GM18861 (cell line): ENCODE data around the gene CCR9.

Experiments used
- ATAC-seq: cut with Tn5 transposase; IDR thresholded peaks from one replicate; pipeline ENCODE4 v1.9.1; 2021; ENCODE audit not compliant: unreplicated experiment

The CCR9 gene

DNA sequence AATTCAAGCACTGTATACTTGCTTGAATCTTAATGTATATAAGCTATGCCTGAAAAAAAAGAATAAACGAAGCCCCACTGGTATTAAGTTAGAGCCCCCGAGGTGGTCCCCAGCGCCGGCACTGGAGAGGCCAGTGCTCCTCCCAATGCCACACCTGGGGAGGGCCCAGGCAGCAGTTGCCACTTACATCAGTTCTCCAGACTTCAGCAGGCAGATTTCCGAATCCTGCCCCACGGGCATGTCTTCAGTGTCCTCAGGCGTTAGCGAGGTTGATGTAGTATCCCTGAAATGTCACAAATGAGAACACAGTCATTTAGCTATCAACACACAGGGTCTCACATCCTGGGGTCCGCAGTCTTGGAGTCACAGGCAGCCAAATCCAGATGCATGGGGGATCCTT is 49.9 kb downstream of the CCR9 start:
- no peak for ATAC-seq

DNA sequence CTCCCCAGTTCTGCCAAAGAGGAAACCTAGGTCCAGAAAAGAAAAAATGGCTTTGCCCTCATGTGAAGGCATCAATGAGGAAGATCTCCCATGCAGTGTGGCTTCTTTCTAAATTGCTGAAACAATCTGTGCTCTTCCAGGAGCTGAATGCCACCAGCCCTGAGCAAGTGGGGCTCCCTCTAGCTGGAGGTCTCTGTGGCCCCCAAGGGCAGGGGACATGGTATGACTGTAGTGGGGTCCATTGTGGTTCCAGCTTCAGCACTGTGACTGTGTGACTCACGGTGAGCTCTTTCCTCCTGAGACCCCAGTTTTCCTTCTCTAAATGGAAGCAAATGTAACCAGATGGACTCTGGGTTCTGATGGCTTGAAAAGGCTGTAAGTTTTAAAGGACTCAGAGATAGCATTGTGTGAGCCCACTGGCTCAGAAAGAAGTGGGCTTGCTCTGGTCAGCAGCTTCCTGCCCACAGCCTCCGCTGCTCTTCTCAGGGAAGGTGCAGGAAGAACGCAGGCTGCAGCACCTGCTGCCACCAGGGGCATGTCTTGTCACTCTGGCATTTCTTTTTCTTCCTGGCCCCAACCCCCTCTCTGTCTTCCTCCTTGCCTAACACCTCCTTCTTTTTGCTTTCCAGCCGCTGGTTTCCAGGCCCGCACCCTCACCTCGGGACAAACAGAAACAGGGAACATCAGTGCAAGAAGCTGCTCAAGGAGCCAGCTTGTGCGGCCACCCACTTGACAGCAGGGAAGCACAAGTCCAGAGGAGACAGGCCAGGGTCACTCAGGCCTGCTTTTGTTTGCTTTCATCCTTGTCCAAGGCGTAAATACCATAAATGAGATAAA is 51.1 kb downstream of the CCR9 start:
- no peak for ATAC-seq

DNA sequence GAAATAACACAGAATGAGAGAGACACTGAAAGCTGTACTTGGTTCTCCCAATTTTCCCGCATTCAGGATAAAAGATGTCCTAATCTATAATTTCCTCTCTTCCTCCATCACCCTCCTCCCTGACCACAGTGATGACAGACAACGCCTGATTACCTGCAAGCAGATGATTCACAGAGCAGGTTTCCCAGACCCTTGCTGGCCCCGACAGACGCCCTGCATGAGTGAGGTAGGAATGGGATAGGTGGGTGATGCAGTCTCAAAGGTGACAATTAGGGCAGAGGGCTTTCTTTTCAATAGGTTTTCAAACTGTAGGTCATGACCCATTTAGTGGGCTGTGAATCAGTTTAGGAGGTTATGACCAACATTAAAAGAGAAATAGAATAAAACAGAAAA is 51.7 kb downstream of the CCR9 start:
- ATAC-seq: no peak

DNA sequence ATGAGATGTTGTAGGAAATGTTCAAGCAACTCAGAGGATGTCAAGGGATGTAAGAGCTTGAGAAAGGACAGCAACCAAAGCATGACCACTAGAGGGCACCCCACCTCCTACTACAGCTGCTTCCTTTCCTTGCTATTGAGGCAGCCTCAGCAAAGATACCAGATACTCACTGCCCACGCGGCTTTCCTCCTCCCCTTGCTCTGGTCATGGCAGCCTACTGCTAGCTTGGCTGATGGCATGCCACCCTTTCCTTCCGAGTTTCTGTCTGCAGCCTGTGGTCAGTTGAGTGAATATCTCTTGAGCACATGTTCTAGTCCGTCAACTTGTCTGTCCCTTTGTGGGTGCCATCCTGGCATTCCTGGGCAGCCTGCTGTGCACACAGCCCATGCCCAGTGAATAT is 52.5 kb downstream of the CCR9 start:
- no peak for ATAC-seq

DNA sequence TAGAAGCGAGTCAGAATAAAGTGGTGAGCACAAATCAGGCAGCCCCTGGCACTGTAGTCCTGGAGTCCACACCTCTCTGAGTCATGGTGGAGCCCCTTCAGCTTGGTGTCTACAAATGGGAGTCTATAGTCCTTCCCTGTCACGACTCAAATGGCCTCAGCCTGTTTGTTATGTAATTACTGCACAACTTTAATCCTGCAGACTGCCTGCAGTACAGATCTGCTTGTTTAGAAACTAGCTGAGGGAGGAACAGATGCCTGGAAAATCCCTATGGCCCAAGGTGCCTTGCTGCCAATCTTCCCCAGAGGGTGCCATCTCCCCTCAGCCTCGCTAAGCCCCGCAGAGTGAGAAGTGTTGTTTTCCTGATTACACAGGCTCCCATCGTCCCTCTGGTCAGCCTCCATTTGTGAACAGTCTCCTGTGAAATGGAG is 53.0 kb downstream of the CCR9 start:
- no peak for ATAC-seq

DNA sequence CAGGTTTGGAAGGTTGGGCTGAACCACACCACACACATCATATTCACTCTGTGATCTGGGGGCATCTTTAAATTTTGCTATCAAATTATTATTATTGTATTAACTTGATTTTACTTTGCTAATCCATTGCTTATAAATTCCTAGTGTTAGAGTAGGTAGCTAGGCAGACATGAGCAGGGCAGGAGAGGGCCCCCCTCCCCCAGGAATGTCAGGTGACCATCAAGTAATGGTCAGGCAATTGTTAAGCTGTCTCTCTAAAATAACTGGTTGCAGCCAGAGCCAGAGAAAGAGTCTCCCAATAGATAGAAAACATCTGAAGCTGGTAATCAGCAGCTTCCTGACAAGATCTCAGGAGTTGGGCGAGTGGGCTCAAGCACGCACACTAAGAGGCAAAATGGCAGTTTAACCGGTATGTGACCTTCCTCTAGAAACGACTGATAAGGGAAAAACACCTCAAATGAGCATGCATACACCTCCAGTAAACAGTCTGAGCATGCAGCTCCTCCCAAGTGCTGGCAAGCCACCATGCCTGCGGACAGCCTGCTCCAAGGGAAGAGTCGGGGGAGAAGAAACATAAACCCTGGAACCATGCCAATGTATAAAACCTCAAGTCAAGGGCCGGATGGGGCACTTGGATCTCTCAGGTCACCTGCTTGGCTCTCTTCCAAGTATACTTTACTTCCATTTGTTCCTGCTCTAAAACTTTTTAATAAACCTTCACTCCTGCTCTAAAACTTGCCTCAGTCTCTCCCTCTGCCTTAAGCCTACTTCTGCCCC is 53.8 kb downstream of the CCR9 start:
- no peak for ATAC-seq

DNA sequence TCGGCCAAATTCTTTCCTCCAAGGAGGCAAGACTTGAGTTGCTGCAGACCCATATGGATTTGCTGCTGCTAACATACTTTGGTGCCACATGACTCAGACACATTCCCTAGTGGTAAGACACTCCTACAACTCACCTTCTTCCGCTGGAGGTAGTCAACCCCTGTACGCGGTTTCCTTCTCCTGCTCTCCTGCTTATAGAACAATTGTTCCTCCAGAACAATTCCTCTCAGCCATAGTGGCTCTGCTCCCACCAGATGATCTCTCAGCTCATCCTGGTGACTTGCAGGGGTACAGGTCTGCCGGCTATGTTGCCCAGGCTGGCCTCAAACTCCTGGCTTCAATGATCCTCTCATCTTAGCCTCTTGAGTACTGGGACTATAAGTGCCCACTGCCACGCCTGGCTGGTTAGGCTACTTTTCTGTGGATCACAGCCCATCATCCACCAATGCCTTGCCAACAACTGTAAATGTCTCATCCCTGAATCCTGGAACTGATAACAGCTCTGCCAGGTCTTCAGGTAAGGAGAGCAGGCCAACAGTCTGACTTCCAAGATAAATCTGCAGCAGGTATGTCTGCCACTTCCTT is 54.5 kb downstream of the CCR9 start:
- ATAC-seq: no peak

DNA sequence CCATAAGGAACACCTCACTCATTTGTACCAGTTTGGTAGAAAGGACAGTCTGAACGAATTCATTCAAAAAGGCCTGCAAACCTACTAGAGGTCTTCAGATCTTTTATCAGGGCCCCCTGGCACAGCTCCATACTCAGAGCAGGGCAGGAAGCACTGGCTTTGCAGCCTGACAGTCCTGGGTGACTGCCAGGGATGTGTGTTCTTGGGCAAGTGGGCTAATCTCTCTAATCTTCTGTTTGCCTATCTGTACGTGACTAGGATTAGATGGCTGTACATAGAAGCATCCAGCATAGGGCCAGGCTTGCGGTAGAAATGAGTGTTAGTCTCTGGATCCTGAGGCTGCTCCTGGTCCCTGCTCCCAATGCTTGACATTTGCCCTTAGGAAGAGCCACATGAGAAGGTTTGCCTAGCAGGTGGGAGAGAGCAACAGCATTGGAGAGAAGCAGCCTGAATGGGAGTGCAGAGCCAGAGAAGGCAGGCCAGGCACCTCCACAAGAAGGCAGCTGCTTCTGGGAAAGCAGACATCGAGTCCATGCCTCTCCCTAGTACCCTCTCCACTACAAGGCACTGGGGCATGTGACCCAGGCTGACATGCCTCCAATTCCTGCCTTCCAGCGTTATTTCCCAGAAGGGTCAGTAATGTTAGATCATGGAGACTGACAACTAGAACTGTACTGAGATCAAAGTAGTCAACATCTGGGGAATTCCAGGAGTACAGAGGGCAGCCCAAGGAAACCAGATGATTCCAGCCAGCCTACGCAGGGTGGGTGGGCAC is 55.9 kb downstream of the CCR9 start:
- no peak for ATAC-seq

DNA sequence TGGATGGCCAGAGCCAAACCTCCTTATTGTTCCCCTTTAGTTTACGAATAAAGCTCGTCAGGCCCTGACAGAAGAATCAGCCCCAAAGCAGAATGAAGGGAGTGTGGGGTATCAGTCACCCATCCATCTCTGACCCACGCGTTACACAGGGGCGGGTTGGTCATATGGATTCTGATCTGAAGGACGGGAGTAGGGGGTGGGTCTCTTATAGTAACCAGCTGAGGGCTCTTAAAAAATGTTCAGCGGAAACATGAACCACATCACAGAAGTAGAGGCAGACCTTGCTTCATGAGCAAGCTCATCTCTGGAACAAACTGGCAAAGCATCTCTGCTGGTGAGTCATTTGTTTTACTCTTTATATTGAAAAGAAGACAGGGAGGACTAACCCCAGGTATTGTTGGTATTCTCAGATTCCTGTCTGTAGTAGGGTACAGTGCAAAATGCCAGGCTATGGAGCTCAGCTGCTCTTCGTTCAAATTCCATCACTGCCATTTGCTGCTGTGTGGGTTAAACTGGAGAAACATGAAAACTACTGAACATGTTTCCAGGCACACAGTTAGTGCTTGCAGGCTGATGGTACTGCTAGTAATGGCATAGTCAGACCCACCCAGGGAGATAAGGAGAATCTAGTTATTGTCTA is 57.0 kb downstream of the CCR9 start, which contains the start of gene CXCR6:
TSS of gene CXCR6 (plus strand) at position 258 of the 640 bp plus-strand sequence. CDS start 3,018 bp downstream, outside the sequence.
- no peak for ATAC-seq

DNA sequence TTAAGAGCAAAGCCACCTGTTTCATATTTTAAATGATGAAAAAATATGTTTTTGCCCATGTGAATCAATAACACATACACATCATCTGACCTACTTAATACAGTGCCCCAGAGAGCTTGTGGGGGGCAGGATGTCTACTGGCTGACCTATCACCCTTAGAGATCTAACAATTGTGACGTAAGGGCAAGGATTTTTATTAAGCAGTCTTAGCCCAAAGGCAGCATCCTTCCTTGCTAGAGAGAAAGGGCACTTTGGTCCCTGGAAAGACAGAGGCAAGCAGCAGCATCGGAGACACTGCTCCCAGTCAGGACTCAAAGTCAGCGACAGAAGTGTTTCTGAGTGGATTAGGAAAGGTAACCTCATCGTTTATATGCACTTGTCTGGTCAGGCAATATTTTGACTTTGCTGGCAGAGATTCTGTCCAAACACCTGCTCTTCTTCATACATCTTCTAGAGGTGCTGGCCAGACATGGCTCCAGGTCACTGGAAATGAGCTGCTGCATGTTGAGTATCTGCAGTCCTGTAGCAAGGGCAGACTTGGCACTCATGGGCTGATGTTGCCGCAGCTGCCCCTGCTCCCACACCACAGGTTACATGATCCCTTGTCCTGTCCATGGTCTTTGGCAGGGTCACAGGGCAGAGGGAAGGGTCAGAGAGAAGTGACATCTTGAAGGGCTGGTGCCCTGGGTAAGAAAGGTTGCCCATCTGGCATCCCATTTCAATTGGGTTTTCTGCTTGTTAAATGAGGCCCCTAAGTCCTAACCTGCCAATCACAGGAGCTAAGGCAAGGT is 58.7 kb downstream of the CCR9 start:
- no peak for ATAC-seq

DNA sequence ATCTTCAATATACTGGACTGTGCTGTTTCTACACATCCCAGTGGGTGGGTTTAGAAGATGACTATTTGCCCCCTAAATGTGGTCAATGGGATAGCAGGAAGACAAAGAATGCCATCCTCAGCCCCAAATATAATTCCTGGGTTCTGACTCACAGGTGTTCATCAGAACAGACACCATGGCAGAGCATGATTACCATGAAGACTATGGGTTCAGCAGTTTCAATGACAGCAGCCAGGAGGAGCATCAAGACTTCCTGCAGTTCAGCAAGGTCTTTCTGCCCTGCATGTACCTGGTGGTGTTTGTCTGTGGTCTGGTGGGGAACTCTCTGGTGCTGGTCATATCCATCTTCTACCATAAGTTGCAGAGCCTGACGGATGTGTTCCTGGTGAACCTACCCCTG is 60.0 kb downstream of the CCR9 start:
- no peak for ATAC-seq

DNA sequence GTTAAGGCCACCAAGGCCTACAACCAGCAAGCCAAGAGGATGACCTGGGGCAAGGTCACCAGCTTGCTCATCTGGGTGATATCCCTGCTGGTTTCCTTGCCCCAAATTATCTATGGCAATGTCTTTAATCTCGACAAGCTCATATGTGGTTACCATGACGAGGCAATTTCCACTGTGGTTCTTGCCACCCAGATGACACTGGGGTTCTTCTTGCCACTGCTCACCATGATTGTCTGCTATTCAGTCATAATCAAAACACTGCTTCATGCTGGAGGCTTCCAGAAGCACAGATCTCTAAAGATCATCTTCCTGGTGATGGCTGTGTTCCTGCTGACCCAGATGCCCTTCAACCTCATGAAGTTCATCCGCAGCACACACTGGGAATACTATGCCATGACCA is 60.5 kb downstream of the CCR9 start:
- no peak for ATAC-seq

DNA sequence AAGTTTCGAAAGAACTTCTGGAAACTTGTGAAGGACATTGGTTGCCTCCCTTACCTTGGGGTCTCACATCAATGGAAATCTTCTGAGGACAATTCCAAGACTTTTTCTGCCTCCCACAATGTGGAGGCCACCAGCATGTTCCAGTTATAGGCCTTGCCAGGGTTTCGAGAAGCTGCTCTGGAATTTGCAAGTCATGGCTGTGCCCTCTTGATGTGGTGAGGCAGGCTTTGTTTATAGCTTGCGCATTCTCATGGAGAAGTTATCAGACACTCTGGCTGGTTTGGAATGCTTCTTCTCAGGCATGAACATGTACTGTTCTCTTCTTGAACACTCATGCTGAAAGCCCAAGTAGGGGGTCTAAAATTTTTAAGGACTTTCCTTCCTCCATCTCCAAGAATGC is 61.0 kb downstream of the CCR9 start:
- no peak for ATAC-seq

DNA sequence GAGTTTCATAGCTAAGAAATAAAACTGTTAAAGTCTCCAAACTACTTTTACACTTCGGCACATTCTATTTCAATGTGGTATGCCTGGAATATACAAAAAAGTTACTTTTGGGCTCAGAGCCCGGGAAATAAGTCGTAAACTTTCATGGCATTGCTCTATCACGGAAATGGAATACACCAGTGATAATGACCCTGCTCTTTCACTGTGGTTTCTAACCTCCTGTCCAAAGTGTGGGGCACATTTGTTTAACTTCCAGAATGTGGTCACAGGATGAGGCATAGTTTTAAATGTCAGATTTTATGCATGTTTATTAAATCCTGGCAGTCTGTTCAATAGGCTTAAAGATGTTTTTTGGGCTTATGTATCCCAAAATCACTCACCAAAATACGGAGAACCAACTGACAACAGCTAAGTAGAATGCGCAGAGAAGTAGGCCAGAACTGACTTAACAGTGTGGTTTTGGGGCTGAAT is 62.0 kb downstream of the CCR9 start:
- no peak for ATAC-seq

DNA sequence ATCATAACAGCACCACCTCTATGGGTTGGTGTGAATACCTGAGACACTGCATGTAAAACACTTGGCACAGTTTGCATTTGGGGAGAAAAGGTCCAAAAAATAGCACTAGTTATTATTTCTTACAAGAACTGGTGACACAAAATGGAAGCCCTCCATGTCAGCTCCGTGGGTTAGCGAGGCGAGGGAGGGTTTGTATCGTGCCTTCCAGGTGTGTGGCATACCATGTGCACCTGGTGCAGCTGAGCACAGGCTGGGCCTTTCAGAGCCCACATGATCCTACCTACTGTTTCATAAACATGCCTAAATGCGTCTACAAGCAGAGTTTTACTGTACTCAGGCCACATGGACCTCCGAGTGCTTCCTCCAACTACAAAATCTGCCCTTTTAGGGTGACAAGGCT is 62.5 kb downstream of the CCR9 start:
- ATAC-seq: no peak

DNA sequence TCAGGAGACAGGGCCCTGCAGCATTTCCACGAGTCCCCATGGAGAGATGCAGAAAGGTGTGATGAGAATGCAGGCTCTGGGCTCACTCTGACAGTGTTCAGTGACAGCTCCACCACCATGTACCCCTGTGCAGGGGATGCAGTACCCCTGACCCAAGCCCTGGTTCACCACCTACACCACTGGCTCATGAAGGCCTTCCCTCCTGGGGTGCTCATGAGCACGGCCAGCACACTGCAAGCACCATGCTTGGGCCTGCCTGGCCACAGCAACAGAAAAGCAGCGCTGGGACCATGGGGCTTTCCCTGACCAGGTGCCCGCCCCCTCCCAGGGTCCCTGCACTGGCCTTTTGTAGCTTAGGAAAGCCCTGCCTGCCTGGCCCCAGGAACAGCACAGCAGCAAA is 63.1 kb downstream of the CCR9 start:
- no peak for ATAC-seq

DNA sequence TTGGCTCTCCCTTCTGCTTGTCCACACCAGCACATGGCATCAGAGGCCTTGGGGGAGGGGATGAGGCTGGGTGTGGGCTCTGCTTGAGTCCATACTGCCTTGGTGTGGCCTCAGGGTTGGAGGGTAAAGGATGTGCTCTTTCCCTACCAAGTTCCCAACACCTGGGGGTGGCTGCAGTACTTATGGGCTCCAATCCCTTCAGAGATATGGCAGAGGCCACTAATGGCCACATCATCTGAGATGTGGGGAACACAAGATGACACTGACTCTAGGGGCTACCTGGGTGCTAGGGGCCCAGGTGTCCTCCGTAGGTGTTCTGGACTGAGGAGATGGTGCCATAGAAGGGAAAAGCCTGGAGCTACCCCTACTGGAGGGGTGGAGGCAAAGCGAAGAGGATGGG is 63.8 kb downstream of the CCR9 start:
- ATAC-seq: no peak

DNA sequence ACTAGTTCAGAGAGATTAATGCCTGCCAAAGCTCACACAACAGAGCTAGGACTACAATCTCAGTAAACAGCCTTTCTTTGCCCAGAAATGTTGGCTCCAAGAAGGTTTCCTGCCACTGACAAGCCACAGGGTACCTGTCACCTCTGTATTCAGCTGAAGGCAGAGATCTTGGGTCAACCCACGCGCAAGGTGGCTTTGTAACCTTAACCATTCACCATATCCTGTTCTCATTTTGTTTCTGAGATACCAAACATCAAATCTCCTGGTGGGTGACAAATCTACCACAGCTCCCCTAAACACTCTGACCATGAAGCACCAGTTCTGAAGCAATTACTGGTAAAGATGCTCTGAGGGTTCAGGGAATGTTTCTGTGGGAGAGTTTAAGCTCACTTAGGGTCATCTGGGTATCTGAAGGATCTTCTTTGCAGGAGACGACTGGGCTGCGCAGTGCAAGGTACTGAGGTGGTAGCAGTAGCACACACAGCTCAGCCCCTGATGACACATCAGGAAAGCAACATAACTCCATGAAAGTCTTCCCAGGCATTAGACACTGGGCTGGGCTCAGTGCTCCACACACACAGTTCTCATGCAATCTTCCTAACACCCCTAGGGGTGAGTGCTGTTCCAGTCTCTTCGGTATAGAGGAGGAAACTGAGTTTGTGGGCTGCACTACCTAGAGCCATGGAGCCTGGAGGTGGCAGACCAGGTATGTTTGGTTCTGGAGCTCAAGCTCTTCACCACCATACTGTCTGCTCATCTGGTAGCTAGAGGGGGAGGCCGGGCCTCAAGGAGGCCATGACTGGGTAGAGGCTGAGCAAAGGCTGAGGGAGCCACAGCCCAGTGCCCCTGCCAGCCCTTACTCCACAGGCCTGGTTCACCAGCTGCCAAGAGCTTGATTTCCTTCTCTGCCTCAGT is 64.6 kb downstream of the CCR9 start:
- ATAC-seq: no peak

DNA sequence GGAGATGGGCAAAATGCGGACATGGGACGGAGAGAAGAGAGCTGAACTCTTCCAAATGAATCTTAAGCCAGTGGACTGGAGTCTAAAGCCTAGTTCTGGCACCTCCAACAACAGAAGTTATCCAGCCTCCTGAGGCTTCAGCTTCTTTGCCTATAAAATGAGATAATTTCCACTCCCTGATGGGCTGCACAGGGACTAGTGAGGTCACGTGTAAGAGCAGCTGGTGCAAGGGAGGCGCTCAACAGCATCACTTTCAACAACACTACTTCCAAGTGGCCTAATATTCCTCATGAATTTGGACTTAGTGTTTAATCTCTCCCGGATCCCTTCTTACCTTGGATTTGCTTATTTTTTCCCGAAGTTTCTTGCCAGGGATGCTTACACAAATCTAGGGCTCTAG is 65.6 kb downstream of the CCR9 start:
- ATAC-seq: no peak
